GM19463 (cell line): Measurements from ENCODE around the gene PDE8A.
"Not testable (repeated sequence)": the region's sequence is repeated elsewhere in the genome, so short reads cannot be mapped to it uniquely, and the experiment has no call there.

ENCODE experiments used
- ATAC-seq: cut with Tn5 transposase; IDR thresholded peaks from one replicate; pipeline ENCODE4 v1.9.1; 2021; ENCODE audit warnings: mild to moderate bottlenecking, moderate library complexity; ENCODE audit not compliant: unreplicated experiment

Gene PDE8A

DNA sequence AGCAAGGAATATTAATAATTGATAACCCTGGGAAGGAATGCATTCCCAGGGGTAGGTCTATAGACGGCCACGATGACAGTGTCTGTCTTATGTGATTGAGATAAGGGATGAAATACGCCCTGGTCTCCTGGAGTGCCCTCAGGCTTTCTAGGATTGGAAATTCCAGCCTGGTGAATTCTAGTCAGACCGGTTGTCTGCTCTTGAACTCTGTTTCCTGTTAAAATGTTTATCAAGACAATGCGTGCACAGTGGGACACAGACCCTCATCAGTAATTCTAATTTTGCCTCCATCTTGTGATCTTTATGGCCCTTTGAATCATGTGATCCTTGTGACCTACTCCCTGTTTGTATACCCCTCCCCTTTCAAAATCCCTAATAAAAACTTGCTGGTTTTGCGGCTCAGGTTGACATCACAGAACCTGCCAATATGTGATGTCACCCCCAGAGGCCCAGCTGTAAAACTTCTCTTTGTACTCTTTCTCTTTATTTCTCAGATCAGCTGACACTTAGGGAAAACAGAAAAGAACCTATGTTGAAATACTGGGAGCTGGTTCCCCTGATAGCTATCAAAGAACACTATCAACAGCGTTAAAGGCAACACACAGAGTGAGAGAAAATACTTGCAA is 183.3 kb downstream of the PDE8A start:
- ATAC-seq: no peak

GRCh38 chr15:85167568-85167967 is 185.9 kb downstream of the PDE8A start:
- no peak for ATAC-seq

- no peak for ATAC-seq
Observed at GRCh38 chr15:85168642-85169173, 187.1 kb downstream of the PDE8A start.

- ATAC-seq: no peak
Observed at GRCh38 chr15:85171736-85172135, 190.1 kb downstream of the PDE8A start.

DNA sequence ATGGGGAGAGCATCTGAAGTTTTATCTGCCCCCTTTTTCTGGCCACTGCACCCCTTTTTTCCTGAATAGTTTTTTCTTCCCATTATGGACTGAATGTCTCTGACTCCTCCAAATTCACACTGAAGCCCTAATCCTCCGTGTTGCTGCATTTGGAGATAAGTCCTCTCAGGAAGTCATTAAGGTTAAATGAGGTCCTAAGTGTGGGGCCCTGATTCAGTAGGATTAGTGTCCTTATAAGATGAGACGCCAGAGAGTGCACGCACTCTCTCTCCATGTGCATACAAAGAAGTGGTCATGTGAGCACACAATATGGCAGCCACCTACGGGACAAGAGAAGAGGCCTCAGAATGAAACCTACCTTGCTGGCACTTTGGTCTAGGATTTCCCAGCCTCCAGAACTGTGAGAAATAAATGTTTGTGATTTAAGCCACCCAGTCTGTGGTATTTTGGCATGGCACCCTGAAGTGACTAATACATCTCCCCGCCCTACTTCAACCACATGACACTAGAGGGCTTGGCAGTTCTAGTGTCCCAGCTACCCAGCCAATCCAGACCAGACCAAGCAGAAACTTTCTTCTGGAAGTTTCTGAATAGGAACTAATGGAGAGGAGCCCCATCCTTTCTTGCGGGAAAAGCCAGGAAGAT is 191.3 kb downstream of the PDE8A start:
- ATAC-seq: no peak

- ATAC-seq: not testable (repeated sequence)
Observed at GRCh38 chr15:85173630-85174029, 192.0 kb downstream of the PDE8A start.

GRCh38 chr15:85174521-85174920 is 192.9 kb downstream of the PDE8A start:
- ATAC-seq: no peak

DNA sequence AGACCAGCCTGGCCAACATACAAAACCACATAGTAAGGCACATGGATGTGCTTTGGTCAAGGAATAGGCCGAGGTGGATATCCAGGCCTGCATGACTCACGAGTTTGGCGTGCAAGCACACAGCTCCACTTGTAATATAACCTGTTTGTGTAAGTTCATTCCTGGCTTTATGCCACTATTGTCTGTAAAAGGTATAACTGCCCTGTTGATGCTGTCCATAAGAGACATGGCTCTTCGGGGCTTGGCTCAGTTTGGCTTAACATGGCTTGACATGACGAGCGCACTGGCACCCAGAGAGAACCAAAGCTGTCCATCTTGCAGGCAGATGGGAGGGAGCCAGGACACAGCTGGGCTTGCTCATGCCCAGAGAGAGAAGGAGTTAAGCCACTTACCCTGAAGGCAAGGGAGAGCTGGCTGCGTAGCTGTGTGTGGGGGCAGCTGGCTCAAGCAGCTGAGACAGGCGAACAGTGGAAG is 195.4 kb downstream of the PDE8A start:
- ATAC-seq: not testable (repeated sequence)

GRCh38 chr15:85178308-85178707 is 196.7 kb downstream of the PDE8A start:
- no peak for ATAC-seq

GRCh38 chr15:85179700-85180099 is 198.0 kb downstream of the PDE8A start:
- no peak for ATAC-seq

- not testable (repeated sequence) for ATAC-seq
Observed at GRCh38 chr15:85185350-85185749, 203.7 kb downstream of the PDE8A start.

- not testable (repeated sequence) for ATAC-seq
Observed at GRCh38 chr15:85188171-85188577, 206.5 kb downstream of the PDE8A start.
